Activated CD8-positive, alpha-beta T cell treated with anti-CD3 and anti-CD28 coated beads for 36 hours (primary cell): ENCODE results near the gene RAD51B. TPM values are rescaled to one million over a fixed set of nuclear protein-coding genes. Genes with fewer than 3 reads are reported as not detected.

Source experiments
- ATAC-seq: fragments of 200-7000 bp; cut with Tn5 transposase; one replicate; pipeline ENCODE4 v1.10.0; 2021; ENCODE audit warnings: mild to moderate bottlenecking, moderate library complexity
- CTCF ChIA-PET: fragments of 350-600 bp; sonication (Branson Sonifier 250); formaldehyde crosslinking; loops from one replicate; lab custom pipeline; 2021; ENCODE audit warnings: antibody characterized with exemption; lab: Charles Lee
- POLR2A ChIA-PET: fragments of 350-600 bp; sonication (Branson Sonifier 250); formaldehyde crosslinking; loops from one replicate; lab custom pipeline; 2021; ENCODE audit warnings: antibody characterized with exemption; lab: Charles Lee
- DNase-seq: peaks from one replicate; pipeline ENCODE4 v3.0.0-alpha.2; 2020
- H3K27ac Mint-ChIP-seq: one replicate; pipeline ENCODE4 v1.8.0; 2021; ENCODE audit warnings: mild to moderate bottlenecking, mixed read lengths
- H3K27me3 Mint-ChIP-seq: one replicate; pipeline ENCODE4 v1.8.0; 2021; ENCODE audit warnings: mixed read lengths
- H3K36me3 Mint-ChIP-seq: one replicate; pipeline ENCODE4 v1.8.0; 2021; ENCODE audit warnings: low read depth, mixed read lengths
- H3K4me1 Mint-ChIP-seq: one replicate; pipeline ENCODE4 v1.8.0; 2021; ENCODE audit warnings: low read depth, mixed read lengths
- H3K4me3 Mint-ChIP-seq: one replicate; pipeline ENCODE4 v1.8.0; 2021; ENCODE audit warnings: mild to moderate bottlenecking, moderate library complexity, mixed read lengths
- H3K9me3 Mint-ChIP-seq: one replicate; pipeline ENCODE4 v1.8.0; 2021; ENCODE audit warnings: mixed read lengths
- intact Hi-C: fragments of 100-400 bp; cut with micrococcal nuclease; formaldehyde crosslinking; loops from one replicate; pipeline ENCODE4 v1.10.0; 2022
- total RNA-seq, 2 experiments: library from RNA; stranded (reverse); gene quantifications; one replicate each; pipeline ENCODE4 v1.2.3, GENCODE V29; 2021
- TF ChIP-seq, protein P1 (sequence below): fragments of 200-600 bp; IDR thresholded peaks from one replicate; pipeline ENCODE4 v1.8.0; 2022; ENCODE audit warnings: antibody characterized with exemption, mild to moderate bottlenecking

The RAD51B gene
- total RNA-seq, 2 experiments from 2014 or later: 38.2 to 40.6 TPM

DNA sequence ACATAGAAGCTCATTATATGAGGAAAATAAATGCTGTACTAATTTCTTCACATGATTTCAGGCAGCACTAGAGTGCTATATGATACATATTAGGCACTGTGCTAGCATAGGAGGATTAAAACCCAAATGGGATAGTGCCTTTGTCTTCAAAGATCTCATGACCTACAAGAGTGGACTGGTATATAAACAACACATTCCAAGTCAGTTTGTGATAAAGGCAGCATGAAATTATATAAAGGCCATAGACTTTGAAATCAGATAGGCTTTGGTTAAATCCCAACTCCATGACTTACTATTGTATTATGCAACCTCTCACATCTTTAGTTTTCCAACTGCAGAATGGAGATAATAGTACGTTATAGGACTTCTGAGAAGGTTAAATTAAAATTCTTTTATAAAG is 179.7 kb downstream of the RAD51B start:
- Mint-ChIP-seq H3K27me3 (no peaks in the 10 kb centered on the region), H3K27ac (no peak overlapping the region), H3K36me3 (no peaks in the 10 kb centered on the region), H3K9me3 (no peaks in the 10 kb centered on the region), H3K4me1 (no peaks in the 10 kb centered on the region), H3K4me3 (no peak overlapping the region)
- DNase-seq (no peak), ATAC-seq (no peak)
- TF ChIP-seq, protein P1, sequence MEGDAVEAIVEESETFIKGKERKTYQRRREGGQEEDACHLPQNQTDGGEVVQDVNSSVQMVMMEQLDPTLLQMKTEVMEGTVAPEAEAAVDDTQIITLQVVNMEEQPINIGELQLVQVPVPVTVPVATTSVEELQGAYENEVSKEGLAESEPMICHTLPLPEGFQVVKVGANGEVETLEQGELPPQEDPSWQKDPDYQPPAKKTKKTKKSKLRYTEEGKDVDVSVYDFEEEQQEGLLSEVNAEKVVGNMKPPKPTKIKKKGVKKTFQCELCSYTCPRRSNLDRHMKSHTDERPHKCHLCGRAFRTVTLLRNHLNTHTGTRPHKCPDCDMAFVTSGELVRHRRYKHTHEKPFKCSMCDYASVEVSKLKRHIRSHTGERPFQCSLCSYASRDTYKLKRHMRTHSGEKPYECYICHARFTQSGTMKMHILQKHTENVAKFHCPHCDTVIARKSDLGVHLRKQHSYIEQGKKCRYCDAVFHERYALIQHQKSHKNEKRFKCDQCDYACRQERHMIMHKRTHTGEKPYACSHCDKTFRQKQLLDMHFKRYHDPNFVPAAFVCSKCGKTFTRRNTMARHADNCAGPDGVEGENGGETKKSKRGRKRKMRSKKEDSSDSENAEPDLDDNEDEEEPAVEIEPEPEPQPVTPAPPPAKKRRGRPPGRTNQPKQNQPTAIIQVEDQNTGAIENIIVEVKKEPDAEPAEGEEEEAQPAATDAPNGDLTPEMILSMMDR: no peak
- CTCF ChIA-PET: no interaction called here
- POLR2A ChIA-PET: no interaction called here
- intact Hi-C loops: no loop called here

DNA sequence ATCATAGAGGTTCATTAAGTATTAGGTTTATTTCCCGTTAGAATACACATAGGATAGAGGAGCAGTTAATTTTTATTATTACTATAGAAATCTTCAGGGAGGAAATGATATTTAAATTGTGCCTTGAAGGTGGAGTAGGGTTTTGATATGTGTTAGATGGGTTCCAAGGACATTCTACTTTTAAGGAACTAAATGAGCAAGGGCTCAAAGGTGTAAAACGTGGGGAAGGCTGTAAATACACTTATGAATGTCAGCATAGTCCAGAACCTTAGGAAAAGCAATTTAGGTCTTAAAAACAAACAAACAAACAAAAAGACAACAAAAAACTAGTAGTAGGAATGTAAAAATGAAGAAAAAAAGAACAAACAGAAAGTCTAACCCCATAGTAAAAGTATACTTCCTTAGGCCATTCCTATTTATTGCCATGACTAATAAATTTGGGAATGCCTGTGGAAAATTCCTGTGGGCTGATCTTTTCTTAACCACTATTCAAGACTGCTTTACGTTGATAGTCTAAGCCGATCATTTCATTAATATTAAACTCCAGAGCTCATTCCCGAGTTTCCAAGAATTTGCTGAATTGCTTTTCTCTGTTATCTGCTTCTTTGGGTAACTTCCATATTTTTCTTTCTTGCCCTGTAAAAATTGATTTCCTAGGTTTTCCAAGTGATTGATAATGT is 180.3 kb downstream of the RAD51B start:
- Mint-ChIP-seq H3K27me3 (no peaks in the 10 kb centered on the region), H3K4me1 (no peaks in the 10 kb centered on the region), H3K4me3 (no peak overlapping the region), H3K9me3 (no peaks in the 10 kb centered on the region), H3K36me3 (no peaks in the 10 kb centered on the region), H3K27ac (no peak overlapping the region)
- ChIA-PET POLR2A (no interaction called here), CTCF (no interaction called here)
- ATAC-seq (no peak), DNase-seq (no peak)
- TF ChIP-seq, protein P1: no peak
- intact Hi-C loops: no loop called here

DNA sequence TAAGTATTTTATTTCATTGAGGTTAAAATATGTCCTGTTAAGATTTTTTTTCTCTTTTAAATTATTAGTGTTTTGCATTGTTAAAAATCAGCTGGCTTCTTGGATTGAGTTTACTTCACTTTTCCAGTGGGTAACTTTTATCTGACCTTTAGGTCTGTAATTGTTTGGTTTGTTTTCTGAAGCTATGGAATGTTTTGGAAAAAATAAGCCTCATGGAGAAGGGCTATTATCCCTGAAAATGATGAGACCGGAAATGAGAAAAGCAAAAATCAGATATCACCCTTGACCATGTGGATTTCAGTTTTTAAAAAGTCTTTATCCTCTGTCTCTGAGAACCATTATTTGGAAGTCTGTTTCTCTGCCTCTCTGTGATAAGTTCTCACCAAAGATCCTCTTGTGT is 180.9 kb downstream of the RAD51B start:
- ChIA-PET CTCF (interaction anchor here (0.7 kb wide), 1 partner anchor 162 kb away, joined by 3 read pairs; no protein-coding TSS in a partner anchor), POLR2A (no interaction called here)
- H3K36me3 Mint-ChIP-seq: no peaks in the 10 kb centered on the region
- H3K4me1 Mint-ChIP-seq: no peaks in the 10 kb centered on the region
- H3K27ac Mint-ChIP-seq: no peak overlapping the region
- TF ChIP-seq, protein P1: no peak
- ATAC-seq (no peak), DNase-seq (no peak)
- H3K9me3 Mint-ChIP-seq: no peaks in the 10 kb centered on the region
- H3K4me3 Mint-ChIP-seq: no peak overlapping the region
- no peaks in the 10 kb centered on the region for H3K27me3 Mint-ChIP-seq
- intact Hi-C loops: no loop called here

DNA sequence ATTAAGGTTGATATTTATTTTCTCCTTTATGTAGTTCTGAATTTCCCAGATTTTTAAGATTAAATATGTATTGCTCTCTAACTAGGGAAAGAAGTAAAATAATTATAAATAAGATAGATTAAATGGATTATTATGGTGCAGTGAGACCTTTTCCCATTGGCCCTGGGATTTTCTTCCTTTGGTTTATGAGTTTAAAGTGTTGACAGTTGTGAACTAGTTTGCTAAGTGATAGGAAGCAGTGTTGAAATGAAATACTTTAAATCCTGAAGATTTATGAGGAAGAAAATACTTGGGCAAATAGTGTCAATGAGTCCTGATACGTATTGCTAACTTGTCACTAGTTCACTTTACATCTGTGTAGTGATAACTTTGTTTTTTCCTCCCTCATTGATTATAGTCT is 188.9 kb downstream of the RAD51B start:
- Mint-ChIP-seq H3K4me1 (no peaks in the 10 kb centered on the region), H3K36me3 (no peaks in the 10 kb centered on the region), H3K4me3 (no peak overlapping the region), H3K27me3 (no peaks in the 10 kb centered on the region), H3K9me3 (no peaks in the 10 kb centered on the region), H3K27ac (no peak overlapping the region)
- DNase-seq (no peak), ATAC-seq (no peak)
- ChIA-PET POLR2A (no interaction called here), CTCF (no interaction called here)
- TF ChIP-seq, protein P1: no peak
- intact Hi-C loops: no loop called here

DNA sequence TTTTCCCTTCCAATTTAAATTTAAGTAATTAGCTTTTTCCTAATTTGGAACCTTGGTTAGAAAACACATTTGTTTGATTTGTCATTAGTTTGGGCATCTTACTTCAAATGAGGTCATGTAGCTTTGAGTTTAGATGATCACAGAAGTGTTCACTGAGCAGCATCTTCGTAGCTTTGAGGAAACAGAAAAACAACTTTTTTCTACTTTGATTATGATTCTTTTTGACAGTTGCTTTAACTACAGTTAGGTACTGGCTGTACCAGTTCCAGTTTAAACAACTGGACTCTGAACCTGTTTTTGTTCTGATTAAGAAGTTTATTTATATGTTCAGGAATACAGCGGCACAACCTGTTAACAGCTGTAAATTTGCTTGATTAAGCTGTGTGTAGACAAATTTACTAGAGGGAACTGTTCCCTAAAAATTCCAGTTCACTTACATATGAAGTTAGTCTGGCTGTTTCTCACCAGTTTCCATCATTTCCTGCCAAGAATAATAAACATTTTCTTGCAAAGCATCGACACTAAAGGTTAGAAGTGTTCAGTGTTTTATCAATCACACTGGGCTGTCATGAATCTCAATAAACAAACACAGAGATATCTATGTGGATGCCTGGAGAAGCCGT is 191.9 kb downstream of the RAD51B start:
- DNase-seq (no peak), ATAC-seq (no peak)
- ChIA-PET POLR2A (no interaction called here), CTCF (no interaction called here)
- TF ChIP-seq, protein P1: no peak
- Mint-ChIP-seq H3K9me3 (no peaks in the 10 kb centered on the region), H3K36me3 (no peaks in the 10 kb centered on the region), H3K27me3 (no peaks in the 10 kb centered on the region), H3K27ac (no peak overlapping the region), H3K4me3 (no peak overlapping the region), H3K4me1 (no peaks in the 10 kb centered on the region)
- intact Hi-C loops: no loop called here
